GM19455 (cell line): ENCODE results near the gene ZNF605.
"Not testable (repeated sequence)": the region's sequence is repeated elsewhere in the genome, so short reads cannot be mapped to it uniquely, and the experiment has no call there.

Experiments used
- ATAC-seq: cut with Tn5 transposase; IDR thresholded peaks from one replicate; pipeline ENCODE4 v1.9.1; 2021; ENCODE audit not compliant: unreplicated experiment

ZNF605 gene

GRCh38 chr12:132949936-132950837 is 5.9 kb downstream of the ZNF605 start:
- no peak for ATAC-seq

- no peak for ATAC-seq
Measured at GRCh38 chr12:132948146-132949066, 7.7 kb downstream of the ZNF605 start.

GRCh38 chr12:132946246-132946820 is 9.8 kb downstream of the ZNF605 start:
- ATAC-seq = no peak

GRCh38 chr12:132945806-132946205 is 10.3 kb downstream of the ZNF605 start:
- no peak for ATAC-seq

GRCh38 chr12:132942611-132943010 is 13.5 kb downstream of the ZNF605 start:
- ATAC-seq = no peak

GRCh38 chr12:132941336-132941954 is 14.7 kb downstream of the ZNF605 start:
- no peak for ATAC-seq

- ATAC-seq = no peak
Measured at GRCh38 chr12:132940071-132940719, 15.9 kb downstream of the ZNF605 start.

- not testable (repeated sequence) for ATAC-seq
Measured at GRCh38 chr12:132938807-132939206, 17.3 kb downstream of the ZNF605 start.

GRCh38 chr12:132937476-132937875 is 18.6 kb downstream of the ZNF605 start:
- no peak for ATAC-seq

GRCh38 chr12:132936921-132937320 is 19.2 kb downstream of the ZNF605 start:
- ATAC-seq = not testable (repeated sequence)

GRCh38 chr12:132936163-132936562 is 19.9 kb downstream of the ZNF605 start:
- ATAC-seq = no peak

GRCh38 chr12:132926415-132926833 is 29.7 kb downstream of the ZNF605 start:
- ATAC-seq = no peak

GRCh38 chr12:132925597-132926414 is 30.3 kb downstream of the ZNF605 start:
- ATAC-seq = no peak

- no peak for ATAC-seq
Measured at GRCh38 chr12:132924356-132924755, 31.8 kb downstream of the ZNF605 start.

GRCh38 chr12:132923356-132923909 is 32.7 kb downstream of the ZNF605 start:
- no peak for ATAC-seq

- ATAC-seq = no peak
Measured at GRCh38 chr12:132922676-132923075, 33.4 kb downstream of the ZNF605 start.

- no peak for ATAC-seq
Measured at GRCh38 chr12:132921685-132922084, 34.4 kb downstream of the ZNF605 start.

GRCh38 chr12:132918680-132919079 is 37.4 kb downstream of the ZNF605 start:
- ATAC-seq = no peak

GRCh38 chr12:132909030-132909368 is 47.1 kb downstream of the ZNF605 start:
- no peak for ATAC-seq
